ENCODE results near the gene LRRC51. TPM values are rescaled to one million over a fixed set of nuclear protein-coding genes. Genes with fewer than 3 reads are reported as not detected.
A peak's percentile ranks its signal among the peaks of the same experiment; 100 is the strongest.

Gene LRRC51
- total RNA-seq, 1 donor from 2014 or later: 2.6 TPM

DNA sequence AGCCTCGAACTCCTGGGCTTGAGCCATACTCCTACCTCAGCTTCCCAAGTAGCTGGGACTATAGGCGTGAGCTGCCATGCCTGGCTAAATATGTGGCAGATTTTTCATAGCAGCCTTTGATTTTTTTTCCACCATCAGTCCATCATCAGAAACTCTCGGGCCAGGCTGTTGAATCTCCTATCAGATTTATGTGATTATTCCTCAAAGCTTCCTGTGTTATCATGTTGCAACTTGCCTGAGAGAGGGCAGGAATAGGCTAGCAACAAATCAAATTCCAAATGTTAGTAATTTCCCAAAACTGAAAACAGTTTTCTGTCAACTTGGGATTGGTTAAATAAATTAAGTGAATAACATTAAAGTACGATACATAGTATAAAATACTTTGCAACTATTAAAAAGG lies 3.4 kb downstream of the LRRC51 start:
- Histone ChIP-seq H3K27me3 (ENCODE audit: control insufficient read depth, insufficient read depth, low read length) (no peaks in the 10 kb centered on the region), H3K36me3 (ENCODE audit: control insufficient read depth, insufficient read depth, low read length) (peaks cover 10% of the 10 kb centered on the region), H3K4me3 (ENCODE audit: low read depth, low read length) (no peak overlapping the region)
- TF ChIP-seq, protein P1, sequence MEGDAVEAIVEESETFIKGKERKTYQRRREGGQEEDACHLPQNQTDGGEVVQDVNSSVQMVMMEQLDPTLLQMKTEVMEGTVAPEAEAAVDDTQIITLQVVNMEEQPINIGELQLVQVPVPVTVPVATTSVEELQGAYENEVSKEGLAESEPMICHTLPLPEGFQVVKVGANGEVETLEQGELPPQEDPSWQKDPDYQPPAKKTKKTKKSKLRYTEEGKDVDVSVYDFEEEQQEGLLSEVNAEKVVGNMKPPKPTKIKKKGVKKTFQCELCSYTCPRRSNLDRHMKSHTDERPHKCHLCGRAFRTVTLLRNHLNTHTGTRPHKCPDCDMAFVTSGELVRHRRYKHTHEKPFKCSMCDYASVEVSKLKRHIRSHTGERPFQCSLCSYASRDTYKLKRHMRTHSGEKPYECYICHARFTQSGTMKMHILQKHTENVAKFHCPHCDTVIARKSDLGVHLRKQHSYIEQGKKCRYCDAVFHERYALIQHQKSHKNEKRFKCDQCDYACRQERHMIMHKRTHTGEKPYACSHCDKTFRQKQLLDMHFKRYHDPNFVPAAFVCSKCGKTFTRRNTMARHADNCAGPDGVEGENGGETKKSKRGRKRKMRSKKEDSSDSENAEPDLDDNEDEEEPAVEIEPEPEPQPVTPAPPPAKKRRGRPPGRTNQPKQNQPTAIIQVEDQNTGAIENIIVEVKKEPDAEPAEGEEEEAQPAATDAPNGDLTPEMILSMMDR (IDR thresholded peaks at IDR 0.05; ENCODE audit: insufficient read depth, low read length, severe bottlenecking): no peak
- DNase-seq (ENCODE audit: low read depth) (peak; percentile 81), FAIRE-seq (no peak)

DNA sequence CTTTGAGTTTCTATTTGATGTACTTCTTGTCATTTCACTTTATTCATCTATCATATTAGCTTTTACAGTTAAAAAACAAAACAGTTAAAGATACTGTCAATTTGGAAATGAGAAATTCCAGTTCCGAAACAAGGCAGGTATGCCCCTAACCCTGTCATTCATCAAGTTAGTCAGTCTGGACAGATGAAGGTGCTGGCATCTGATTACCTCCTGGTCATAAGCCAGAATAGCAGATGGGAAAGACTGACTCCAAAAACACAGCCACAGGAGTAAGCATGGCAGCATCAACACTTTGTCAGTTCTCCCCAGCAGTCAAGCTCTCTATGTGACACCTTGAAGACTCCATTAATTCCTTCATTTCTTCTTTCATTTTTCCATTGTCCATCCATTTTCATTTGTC lies 4.3 kb downstream of the LRRC51 start:
- Histone ChIP-seq H3K27me3 (ENCODE audit: control insufficient read depth, insufficient read depth, low read length) (no peaks in the 10 kb centered on the region), H3K4me3 (ENCODE audit: low read depth, low read length) (no peak overlapping the region), H3K36me3 (ENCODE audit: control insufficient read depth, insufficient read depth, low read length) (peaks cover 13% of the 10 kb centered on the region)
- FAIRE-seq (no peak), DNase-seq (ENCODE audit: low read depth) (no peak)
- TF ChIP-seq, protein P1 (IDR thresholded peaks at IDR 0.05; ENCODE audit: insufficient read depth, low read length, severe bottlenecking): no peak

GRCh38 chr11:72085621-72086351 lies 5.1 kb downstream of the LRRC51 start:
- no peaks in the 10 kb centered on the region for H3K27me3 ChIP-seq (ENCODE audit: control insufficient read depth, insufficient read depth, low read length)
- H3K36me3 ChIP-seq (ENCODE audit: control insufficient read depth, insufficient read depth, low read length): peaks cover 13% of the 10 kb centered on the region
- H3K4me3 ChIP-seq (ENCODE audit: low read depth, low read length): no peak overlapping the region
- TF ChIP-seq, protein P1 (IDR thresholded peaks at IDR 0.05; ENCODE audit: insufficient read depth, low read length, severe bottlenecking): no peak
- FAIRE-seq: no peak
- no peak for DNase-seq (ENCODE audit: low read depth)

- FAIRE-seq: no peak
- TF ChIP-seq, protein P1 (IDR thresholded peaks at IDR 0.05; ENCODE audit: insufficient read depth, low read length, severe bottlenecking): no peak
- no peak overlapping the region for H3K4me3 ChIP-seq (ENCODE audit: low read depth, low read length)
- H3K27me3 ChIP-seq (ENCODE audit: control insufficient read depth, insufficient read depth, low read length): no peaks in the 10 kb centered on the region
- H3K36me3 ChIP-seq (ENCODE audit: control insufficient read depth, insufficient read depth, low read length): peaks cover 13% of the 10 kb centered on the region
- DNase-seq (ENCODE audit: low read depth): no peak
Measured at GRCh38 chr11:72088076-72088808, 7.6 kb downstream of the LRRC51 start.

DNA sequence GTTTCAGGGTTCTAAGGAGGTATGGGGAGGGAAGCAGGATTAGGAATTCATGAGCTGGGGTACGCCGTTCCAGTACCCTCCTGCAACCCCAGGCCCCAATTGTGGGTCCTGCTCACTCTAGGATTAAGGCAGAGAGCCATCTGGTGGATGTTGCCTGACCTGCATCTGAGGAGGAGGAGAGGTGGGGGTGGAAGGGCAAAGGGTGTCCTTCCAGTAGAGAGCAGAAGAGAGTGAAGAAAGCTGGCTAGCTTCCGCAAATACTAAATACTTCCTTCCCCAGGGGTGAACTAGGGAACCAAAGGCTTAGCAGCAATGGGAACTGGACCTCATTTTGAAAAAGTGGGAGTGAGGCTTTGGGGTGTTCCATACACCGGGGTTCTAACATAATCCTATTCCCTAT lies 10.6 kb downstream of the LRRC51 start:
- H3K36me3 ChIP-seq (ENCODE audit: control insufficient read depth, insufficient read depth, low read length): peaks cover 14% of the 10 kb centered on the region
- DNase-seq (ENCODE audit: low read depth) (peak; percentile 56), FAIRE-seq (no peak)
- H3K27me3 ChIP-seq (ENCODE audit: control insufficient read depth, insufficient read depth, low read length): no peaks in the 10 kb centered on the region
- no peak overlapping the region for H3K4me3 ChIP-seq (ENCODE audit: low read depth, low read length)
- TF ChIP-seq, protein P1 (IDR thresholded peaks at IDR 0.05; ENCODE audit: insufficient read depth, low read length, severe bottlenecking): peak; percentile 80

Data from bronchial epithelial cell (primary cell).